Measurements from ENCODE around the gene ZNF709. TPM values are rescaled to one million over a fixed set of nuclear protein-coding genes. Genes with fewer than 3 reads are reported as not detected.

Gene ZNF709
- 13.7 TPM for total RNA-seq

DNA sequence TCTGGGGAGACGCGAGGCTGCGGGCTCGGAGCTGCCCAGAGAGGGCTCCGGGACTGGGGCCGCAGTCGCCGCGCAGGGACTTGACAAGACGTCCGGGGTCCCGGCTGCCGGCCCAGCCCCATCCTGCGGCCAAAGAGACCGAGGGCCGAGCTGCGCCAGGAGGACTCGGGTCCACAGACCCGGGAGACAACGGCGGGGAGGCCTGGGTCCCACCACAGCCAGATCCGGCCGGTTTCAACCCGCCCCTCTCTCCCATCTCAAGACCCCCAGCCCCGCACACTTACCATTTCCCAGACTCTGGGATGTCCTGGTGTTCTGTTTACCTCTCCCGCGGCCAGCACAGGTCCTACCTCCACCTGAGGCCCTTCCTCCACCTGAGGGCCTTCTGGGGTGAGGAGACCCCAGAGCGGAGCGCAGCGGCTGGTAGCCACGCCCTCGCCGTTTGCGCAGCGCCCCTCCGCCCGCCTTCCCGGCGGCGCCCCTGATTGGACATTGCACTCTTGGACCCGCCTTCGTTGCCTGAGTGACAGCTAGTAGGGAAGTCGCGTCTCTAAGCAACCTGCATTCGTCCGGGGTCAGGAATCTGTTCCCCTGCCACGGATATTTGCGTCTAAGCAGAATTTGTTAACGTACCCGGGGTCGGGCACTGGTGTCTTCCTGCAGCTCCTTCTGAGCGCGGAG lies at the start of gene ZNF709:
ZNF709 (minus strand) TSS at position 446 of the 681 bp plus-strand sequence; CDS start at position 287, 159 bp downstream.

DNA sequence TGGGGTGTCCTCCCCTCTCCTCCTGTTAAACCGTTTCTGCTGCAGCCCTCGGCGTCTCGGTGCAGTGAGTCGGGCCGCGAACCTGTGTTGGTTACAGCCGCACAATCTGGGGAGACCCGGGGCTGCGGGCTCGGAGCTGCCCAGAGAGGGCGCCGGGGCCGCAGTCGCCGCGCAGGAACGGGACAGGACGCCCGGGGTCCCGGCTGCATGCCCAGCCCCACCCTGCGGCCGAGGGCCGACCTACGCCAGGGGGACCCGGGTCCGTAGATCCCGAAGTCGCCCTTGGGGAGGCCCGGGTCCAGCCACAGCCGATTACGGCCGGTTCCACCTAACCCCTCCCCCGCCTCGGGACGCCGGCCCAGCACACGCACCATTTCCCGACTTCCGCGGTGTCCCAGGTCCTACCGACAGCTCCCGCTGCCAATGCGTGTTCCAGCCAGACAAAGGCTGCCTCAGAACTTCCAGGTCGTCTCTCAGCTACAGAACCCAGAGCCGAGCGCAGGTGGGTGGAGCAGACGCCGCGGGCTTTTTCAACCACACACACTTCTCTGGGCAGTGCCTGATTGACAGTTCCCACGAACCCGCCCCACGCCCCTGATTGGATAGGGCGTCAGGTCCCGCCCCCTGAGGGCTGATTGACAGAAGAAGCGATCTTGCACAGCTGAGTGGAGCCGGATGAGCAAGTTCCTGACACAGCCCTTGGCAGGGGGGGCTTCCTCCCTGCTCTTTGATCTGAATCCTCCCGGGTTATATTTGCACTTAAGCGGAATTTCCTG lies 43.9 kb downstream of the ZNF709 start, which contains the start of gene ZNF443:
ZNF443 (minus strand) TSS at position 481 of the 776 bp plus-strand sequence; CDS start at position 374, 107 bp downstream.

Small RNA genes lying within 50 kb of the gene (small RNA-seq; reads per million reads assigned to genes)
- gene MTCO1P27 (ENCODE audit: low replicate concordance) (not detected), gene PPIAP20 (ENCODE audit: low replicate concordance) (not detected)

Other genes with a start within 250 kb of the ZNF709 start
- 27.0 TPM for gene ZNF44, start 189.9 kb downstream of the ZNF709 start, total RNA-seq
- gene ZNF563, start 151.2 kb downstream of the ZNF709 start, total RNA-seq: 5.3 TPM
- gene ZNF442, start 119.1 kb downstream of the ZNF709 start, total RNA-seq: 8.1 TPM
- 6.0 TPM for gene ZNF799, start 83.5 kb downstream of the ZNF709 start, total RNA-seq
- gene ZNF443, start 43.8 kb downstream of the ZNF709 start, total RNA-seq: 8.6 TPM
- gene ZNF564, start 66.7 kb upstream of the ZNF709 start, total RNA-seq: 24.9 TPM
- 11.2 TPM for gene ZNF490, start 126.0 kb upstream of the ZNF709 start, total RNA-seq
- 21.5 TPM for gene ZNF791, start 126.1 kb upstream of the ZNF709 start, total RNA-seq
- gene MAN2B1, start 181.9 kb upstream of the ZNF709 start, total RNA-seq: 52.4 TPM
- gene WDR83, start 182.0 kb upstream of the ZNF709 start, total RNA-seq: 12.7 TPM
- gene DHPS, start 197.1 kb upstream of the ZNF709 start, total RNA-seq: 85.2 TPM
- not detected for gene GNG14, start 203.2 kb upstream of the ZNF709 start, total RNA-seq
- 13.4 TPM for gene FBXW9, start 211.8 kb upstream of the ZNF709 start, total RNA-seq
- 75.0 TPM for gene TNPO2, start 239.1 kb upstream of the ZNF709 start, total RNA-seq
- 87.8 TPM for gene TRIR, start 249.9 kb upstream of the ZNF709 start, total RNA-seq

Data from metanephros (tissue), 2 donors.